HCT116 (cell line): ENCODE results near the gene MAJIN. TPM values are rescaled to one million over a fixed set of nuclear protein-coding genes. Genes with fewer than 3 reads are reported as not detected.

Experiments
- ATAC-seq: fragments of 200-7000 bp; cut with Tn5 transposase; 2 replicates; pipeline ENCODE4 v1.9.1; 2020; ENCODE audit warnings: mild to moderate bottlenecking, moderate library complexity
- BruUV-seq: library from RNA; stranded (reverse); fragments of 400-500 nt; replicated peaks from 2 replicates; lab custom pipeline; 2021; lab: Mats Ljungman, UMichigan
- CTCF ChIA-PET: fragments of 300-600 bp; sonication (Branson Sonifier 250); formaldehyde crosslinking; loops from one replicate; lab custom pipeline; 2021; ENCODE audit warnings: antibody characterized with exemption; lab: Charles Lee
- POLR2A ChIA-PET: fragments of 300-600, 350-600 bp; sonication (Branson Sonifier 250); formaldehyde crosslinking; loops from one replicate; lab custom pipeline; 2021; ENCODE audit warnings: antibody characterized with exemption; lab: Charles Lee
- RAD21 ChIA-PET, 2 experiments: fragments of 300-600 bp; sonication (Branson Sonifier 250); formaldehyde crosslinking; loops; one replicate each; lab custom pipeline; 2023; ENCODE audit warnings: low total read pairs in 2 of 2; ENCODE audit not compliant: uncharacterized antibody in 2 of 2, unreplicated experiment in 2 of 2, low non-redundant PET in 1 of 2; lab: Charles Lee
- DNase-seq: peaks from one replicate; pipeline ENCODE4 v3.0.0-alpha.2; 2010; ENCODE audit warnings: low read depth, low spot score
- H2AFZ ChIP-seq: fragments of 200-600 bp; shearing (Covaris generic), sonication (generic); 2 replicates; pipeline ENCODE4 v1.6.1; 2017; ENCODE audit warnings: low read depth, mixed run types, mixed read lengths, antibody characterized with exemption, low read length; ENCODE audit not compliant: poor library complexity, severe bottlenecking
- H3K27ac ChIP-seq: 2 replicates; pipeline ENCODE4 v1.5.1; 2012; ENCODE audit warnings: low read depth, low read length
- H3K27me3 ChIP-seq: fragments of 200-600 bp; sonication (generic); 2 replicates; pipeline ENCODE4 v1.6.1; 2016; ENCODE audit warnings: mixed run types, low read length, mixed read lengths; ENCODE audit not compliant: insufficient read depth
- H3K36me3 ChIP-seq, 2 experiments: fragments of 200-500 bp in 1 of 2; fragments of 200-600 bp in 1 of 2; sonication (Bioruptor generic) in 1 of 2; sonication (generic) in 1 of 2; 2 replicates each; pipeline versions ENCODE4 v1.5.1 to v1.6.1; 2014 to 2016; ENCODE audit warnings: low read length in 2 of 2, inconsistent platforms in 1 of 2, mixed read lengths in 1 of 2, mixed run types in 1 of 2; ENCODE audit not compliant: insufficient read depth in 2 of 2, control insufficient read depth in 1 of 2
- H3K4me1 ChIP-seq, 2 experiments: fragments of 200-600 bp in 1 of 2; sonication (generic) in 1 of 2; 2 replicates each; pipeline versions ENCODE4 v1.5.1 to v1.6.1; 2012 to 2017; ENCODE audit warnings: low read length in 2 of 2, inconsistent platforms in 1 of 2, mild to moderate bottlenecking in 1 of 2, mixed read lengths in 1 of 2, mixed run types in 1 of 2, moderate library complexity in 1 of 2; ENCODE audit not compliant: insufficient read depth in 2 of 2, control insufficient read depth in 1 of 2
- H3K4me2 ChIP-seq: fragments of 200-600 bp; sonication (generic); 2 replicates; pipeline ENCODE4 v1.6.1; 2017; ENCODE audit warnings: mixed run types, low read length, mixed read lengths
- H3K4me3 ChIP-seq, 2 experiments: fragments of 200-600 bp in 1 of 2; sonication (generic) in 1 of 2; replicated peaks in 1 of 2; 2 replicates each; pipeline ENCODE4 v1.5.1; 2011 to 2016; ENCODE audit warnings: low read length in 2 of 2, control low read depth in 1 of 2, low read depth in 1 of 2, mild to moderate bottlenecking in 1 of 2, mixed read lengths in 1 of 2, mixed run types in 1 of 2
- H3K79me2 ChIP-seq: fragments of 200-600 bp; sonication (generic); 2 replicates; pipeline ENCODE4 v1.6.1; 2017; ENCODE audit warnings: mild to moderate bottlenecking, mixed run types, low read length, moderate library complexity, mixed read lengths; ENCODE audit not compliant: insufficient read depth
- H3K9ac ChIP-seq: fragments of 200-600 bp; sonication (generic); 2 replicates; pipeline ENCODE4 v1.6.1; 2016; ENCODE audit warnings: low read length, mixed read lengths
- H3K9me2 ChIP-seq: fragments of 200-600 bp; sonication (generic), shearing (Covaris generic); 2 replicates; pipeline ENCODE4 v1.6.1; 2017; ENCODE audit warnings: mixed run types, mild to moderate bottlenecking, moderate library complexity; ENCODE audit not compliant: insufficient read depth
- H3K9me3 ChIP-seq, 2 experiments: fragments of 200-500 bp in 1 of 2; fragments of 200-600 bp in 1 of 2; sonication (Bioruptor generic) in 1 of 2; sonication (generic) in 1 of 2; 2 replicates each; pipeline ENCODE4 v1.6.1; 2014 to 2017; ENCODE audit warnings: low read length in 2 of 2, mixed read lengths in 2 of 2, inconsistent platforms in 1 of 2, low read depth in 1 of 2, mild to moderate bottlenecking in 1 of 2, mixed run types in 1 of 2, moderate library complexity in 1 of 2; ENCODE audit not compliant: control insufficient read depth in 1 of 2, insufficient read depth in 1 of 2
- H4K20me1 ChIP-seq: fragments of 200-600 bp; sonication (generic), shearing (Covaris generic); 2 replicates; pipeline ENCODE4 v1.6.1; 2017; ENCODE audit warnings: mixed run types, mild to moderate bottlenecking, moderate library complexity; ENCODE audit not compliant: insufficient read depth
- CBX3 ChIP-seq: IDR thresholded peaks from 2 replicates; pipeline ENCODE4 v1.6.1; 2012; ENCODE audit warnings: low read depth
- EGR1 ChIP-seq: IDR thresholded peaks from 2 replicates; pipeline ENCODE4 v1.6.1; 2012; ENCODE audit warnings: low read depth
- ELF1 ChIP-seq: IDR thresholded peaks from 2 replicates; pipeline ENCODE4 v1.6.1; 2012; ENCODE audit warnings: low read depth, borderline replicate concordance
- EZH2phosphoT487 ChIP-seq: fragments of 200-600 bp; IDR thresholded peaks from 2 replicates; pipeline ENCODE4 v1.6.1; 2018; ENCODE audit warnings: antibody characterized with exemption, borderline replicate concordance
- JUND ChIP-seq: IDR thresholded peaks from 2 replicates; pipeline ENCODE4 v1.6.1; 2012
- MAX ChIP-seq: IDR thresholded peaks from 2 replicates; pipeline ENCODE4 v1.6.1; 2012
- POLR2A ChIP-seq: IDR thresholded peaks from 2 replicates; pipeline ENCODE4 v1.7.0; 2011; ENCODE audit warnings: borderline replicate concordance; ENCODE audit not compliant: insufficient read depth, insufficient read length; ENCODE audit errors: extremely low read depth
- POLR2AphosphoS5 ChIP-seq: IDR thresholded peaks from 2 replicates; pipeline ENCODE4 v1.6.1; 2011; ENCODE audit warnings: mild to moderate bottlenecking, low read depth, low read length, moderate library complexity
- RAD21 ChIP-seq: IDR thresholded peaks from 2 replicates; pipeline ENCODE4 v1.6.1; 2012; ENCODE audit warnings: low read depth, mild to moderate bottlenecking
- SIN3A ChIP-seq: IDR thresholded peaks from 2 replicates; pipeline ENCODE4 v1.6.1; 2012; ENCODE audit warnings: low read depth
- SP1 ChIP-seq: IDR thresholded peaks from 2 replicates; pipeline ENCODE4 v1.6.1; 2012; ENCODE audit warnings: low read depth
- SRF ChIP-seq: IDR thresholded peaks from 2 replicates; pipeline ENCODE4 v1.6.1; 2012; ENCODE audit warnings: low read depth
- TCF7L2 ChIP-seq: IDR thresholded peaks from 2 replicates; pipeline ENCODE4 v1.7.0; 2011; ENCODE audit warnings: borderline replicate concordance, inconsistent platforms; ENCODE audit not compliant: insufficient read depth, insufficient read length; ENCODE audit errors: extremely low read depth
- ZNF274 ChIP-seq: fragments of 200-500 bp; sonication (Bioruptor generic); IDR thresholded peaks from 2 replicates; pipeline ENCODE4 v1.6.1; 2014; ENCODE audit warnings: mild to moderate bottlenecking, low read depth, low read length, inconsistent platforms
- intact Hi-C: fragments of 100-400 bp; cut with micrococcal nuclease; formaldehyde crosslinking; loops from 2 replicates; pipeline ENCODE4 v1.10.0; 2022
- total RNA-seq: library from RNA; stranded (reverse); gene quantifications from one replicate; pipeline ENCODE4 v1.2.1, GENCODE V29; 2021; ENCODE audit not compliant: unreplicated experiment
- TF ChIP-seq, protein P1 (sequence below): IDR thresholded peaks from 2 replicates; pipeline ENCODE4 v1.6.1; 2012; ENCODE audit warnings: low read depth
- TF ChIP-seq, protein P2 (sequence below), 3 experiments: fragments of 200-600 bp in 1 of 3; sonication (generic) in 1 of 3; IDR thresholded peaks in 2 of 3; conservative IDR thresholded peaks in 1 of 3; 2 replicates each; pipeline ENCODE4 v1.5.1; 2012 to 2017; ENCODE audit warnings: low read depth in 2 of 3, low read length in 2 of 3, antibody characterized with exemption in 1 of 3, borderline replicate concordance in 1 of 3, control low read depth in 1 of 3, mild to moderate bottlenecking in 1 of 3, mixed read lengths in 1 of 3, mixed run types in 1 of 3, moderate library complexity in 1 of 3; ENCODE audit not compliant: insufficient read depth in 1 of 3

MAJIN gene
- total RNA-seq, 1 experiment from 2014 or later: not detected

DNA sequence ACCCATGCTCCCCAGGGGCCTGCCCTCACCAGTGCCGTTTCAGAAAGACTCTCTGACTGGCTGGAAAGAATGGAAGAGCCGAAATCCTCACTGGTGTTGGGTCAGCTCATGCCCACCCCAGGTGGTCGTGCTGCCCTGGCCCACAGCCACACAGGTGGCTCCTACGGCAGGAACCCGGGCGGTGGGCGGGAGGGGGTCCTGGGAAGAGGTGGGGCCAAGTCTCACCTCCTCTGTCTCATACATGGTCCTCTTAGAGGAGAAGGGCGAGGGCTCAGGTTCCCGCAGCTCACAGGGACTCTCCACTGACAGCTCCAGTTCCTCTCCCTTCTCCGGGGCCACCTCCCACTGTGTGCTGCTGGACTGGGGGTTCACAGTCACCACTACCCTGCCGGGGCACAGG lies 63.1 kb downstream of the MAJIN start:
- ChIA-PET POLR2A (no interaction called here), CTCF (no interaction called here), RAD21 (no interaction called here)
- no peaks in the 10 kb centered on the region for H4K20me1 ChIP-seq
- no peak overlapping the region for H2AFZ ChIP-seq
- no peaks in the 10 kb centered on the region for H3K4me1 ChIP-seq
- H3K27ac ChIP-seq: no peak overlapping the region
- ATAC-seq: no peak
- no peaks in the 10 kb centered on the region for H3K9me3 ChIP-seq
- no TSS peak for BruUV-seq
- DNase-seq: no peak
- TF ChIP-seq POLR2AphosphoS5: no peak
- no peak for TF ChIP-seq RAD21
- TF ChIP-seq JUND: no peak
- TF ChIP-seq EGR1: no peak
- TF ChIP-seq, protein P1, sequence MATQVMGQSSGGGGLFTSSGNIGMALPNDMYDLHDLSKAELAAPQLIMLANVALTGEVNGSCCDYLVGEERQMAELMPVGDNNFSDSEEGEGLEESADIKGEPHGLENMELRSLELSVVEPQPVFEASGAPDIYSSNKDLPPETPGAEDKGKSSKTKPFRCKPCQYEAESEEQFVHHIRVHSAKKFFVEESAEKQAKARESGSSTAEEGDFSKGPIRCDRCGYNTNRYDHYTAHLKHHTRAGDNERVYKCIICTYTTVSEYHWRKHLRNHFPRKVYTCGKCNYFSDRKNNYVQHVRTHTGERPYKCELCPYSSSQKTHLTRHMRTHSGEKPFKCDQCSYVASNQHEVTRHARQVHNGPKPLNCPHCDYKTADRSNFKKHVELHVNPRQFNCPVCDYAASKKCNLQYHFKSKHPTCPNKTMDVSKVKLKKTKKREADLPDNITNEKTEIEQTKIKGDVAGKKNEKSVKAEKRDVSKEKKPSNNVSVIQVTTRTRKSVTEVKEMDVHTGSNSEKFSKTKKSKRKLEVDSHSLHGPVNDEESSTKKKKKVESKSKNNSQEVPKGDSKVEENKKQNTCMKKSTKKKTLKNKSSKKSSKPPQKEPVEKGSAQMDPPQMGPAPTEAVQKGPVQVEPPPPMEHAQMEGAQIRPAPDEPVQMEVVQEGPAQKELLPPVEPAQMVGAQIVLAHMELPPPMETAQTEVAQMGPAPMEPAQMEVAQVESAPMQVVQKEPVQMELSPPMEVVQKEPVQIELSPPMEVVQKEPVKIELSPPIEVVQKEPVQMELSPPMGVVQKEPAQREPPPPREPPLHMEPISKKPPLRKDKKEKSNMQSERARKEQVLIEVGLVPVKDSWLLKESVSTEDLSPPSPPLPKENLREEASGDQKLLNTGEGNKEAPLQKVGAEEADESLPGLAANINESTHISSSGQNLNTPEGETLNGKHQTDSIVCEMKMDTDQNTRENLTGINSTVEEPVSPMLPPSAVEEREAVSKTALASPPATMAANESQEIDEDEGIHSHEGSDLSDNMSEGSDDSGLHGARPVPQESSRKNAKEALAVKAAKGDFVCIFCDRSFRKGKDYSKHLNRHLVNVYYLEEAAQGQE: no peak
- no peak for TF ChIP-seq POLR2A
- TF ChIP-seq TCF7L2: no peak
- TF ChIP-seq CBX3: no peak
- no peak for TF ChIP-seq SP1
- TF ChIP-seq SIN3A: no peak
- TF ChIP-seq SRF: no peak
- no peak for TF ChIP-seq ZNF274
- TF ChIP-seq MAX: no peak
- TF ChIP-seq EZH2phosphoT487: no peak
- TF ChIP-seq, protein P2, sequence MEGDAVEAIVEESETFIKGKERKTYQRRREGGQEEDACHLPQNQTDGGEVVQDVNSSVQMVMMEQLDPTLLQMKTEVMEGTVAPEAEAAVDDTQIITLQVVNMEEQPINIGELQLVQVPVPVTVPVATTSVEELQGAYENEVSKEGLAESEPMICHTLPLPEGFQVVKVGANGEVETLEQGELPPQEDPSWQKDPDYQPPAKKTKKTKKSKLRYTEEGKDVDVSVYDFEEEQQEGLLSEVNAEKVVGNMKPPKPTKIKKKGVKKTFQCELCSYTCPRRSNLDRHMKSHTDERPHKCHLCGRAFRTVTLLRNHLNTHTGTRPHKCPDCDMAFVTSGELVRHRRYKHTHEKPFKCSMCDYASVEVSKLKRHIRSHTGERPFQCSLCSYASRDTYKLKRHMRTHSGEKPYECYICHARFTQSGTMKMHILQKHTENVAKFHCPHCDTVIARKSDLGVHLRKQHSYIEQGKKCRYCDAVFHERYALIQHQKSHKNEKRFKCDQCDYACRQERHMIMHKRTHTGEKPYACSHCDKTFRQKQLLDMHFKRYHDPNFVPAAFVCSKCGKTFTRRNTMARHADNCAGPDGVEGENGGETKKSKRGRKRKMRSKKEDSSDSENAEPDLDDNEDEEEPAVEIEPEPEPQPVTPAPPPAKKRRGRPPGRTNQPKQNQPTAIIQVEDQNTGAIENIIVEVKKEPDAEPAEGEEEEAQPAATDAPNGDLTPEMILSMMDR (IDR thresholded peaks at IDR 0.05 in 2 of 3, conservative IDR thresholded peaks at IDR 0.05 in 1 of 3; ENCODE audit: borderline replicate concordance in 1 of 3, insufficient read depth in 1 of 3, low read depth in 2 of 3, low read length in 2 of 3): no peak
- no peak for TF ChIP-seq ELF1
- no peaks in the 10 kb centered on the region for H3K27me3 ChIP-seq
- intact Hi-C loops: no loop called here
- H3K36me3 ChIP-seq: peaks cover 0 to 10% of the 10 kb centered on the region in 2 experiments; a peak in 2 of 4 replicates
- no peaks in the 10 kb centered on the region for H3K79me2 ChIP-seq
- H3K9me2 ChIP-seq: no peaks in the 10 kb centered on the region
- no peak overlapping the region for H3K4me2 ChIP-seq
- no peak overlapping the region for H3K9ac ChIP-seq
- no peak overlapping the region for H3K4me3 ChIP-seq
